SK-N-SH (cell line): ENCODE data around the gene COL28A1.
"Not testable (repeated sequence)": the region's sequence is repeated elsewhere in the genome, so short reads cannot be mapped to it uniquely, and the experiment has no call there.

Experiments used
- FOSL2 ChIP-seq: IDR thresholded peaks from 2 replicates; pipeline ENCODE4 v1.4.0; 2012; ENCODE audit warnings: low read depth, mild to moderate bottlenecking, moderate library complexity, borderline replicate concordance
- GABPA ChIP-seq: IDR thresholded peaks from 2 replicates; pipeline ENCODE4 v1.4.0; 2012; ENCODE audit warnings: low read depth, mild to moderate bottlenecking
- MAX ChIP-seq: IDR thresholded peaks from 2 replicates; pipeline ENCODE4 v1.4.0; 2012; ENCODE audit warnings: low read depth
- MXI1 ChIP-seq: IDR thresholded peaks from 2 replicates; pipeline ENCODE4 v1.6.1; 2012; ENCODE audit warnings: mild to moderate bottlenecking, low read depth, low read length, improper control_type of control experiment
- NRF1 ChIP-seq: IDR thresholded peaks from 2 replicates; pipeline ENCODE4 v1.6.1; 2012; ENCODE audit warnings: low read depth, mild to moderate bottlenecking, low read length
- POLR2AphosphoS5 ChIP-seq: IDR thresholded peaks from 2 replicates; pipeline ENCODE4 v1.6.1; 2012; ENCODE audit warnings: low read depth, low read length
- RXRA ChIP-seq: IDR thresholded peaks from 2 replicates; pipeline ENCODE4 v1.4.0; 2012; ENCODE audit warnings: low read depth, mild to moderate bottlenecking, borderline replicate concordance
- SIN3A ChIP-seq: IDR thresholded peaks from 2 replicates; pipeline ENCODE4 v1.6.1; 2012; ENCODE audit warnings: low read depth, mild to moderate bottlenecking, low read length, moderate library complexity, borderline replicate concordance
- USF2 ChIP-seq: fragments of 150-350 bp; IDR thresholded peaks from 2 replicates; pipeline ENCODE4 v1.6.1; 2017; ENCODE audit warnings: antibody characterized with exemption, low read length, low read depth, borderline replicate concordance
- YY1 ChIP-seq: IDR thresholded peaks from 2 replicates; pipeline ENCODE4 v1.4.0; 2012; ENCODE audit warnings: low read depth, mild to moderate bottlenecking
- TF ChIP-seq, protein P1 (sequence below): fragments of 200-600 bp; sonication (generic); IDR thresholded peaks from 2 replicates; pipeline ENCODE4 v1.6.1; 2017; ENCODE audit warnings: antibody characterized with exemption, mild to moderate bottlenecking, moderate library complexity
- TF ChIP-seq, protein P2 (sequence below): IDR thresholded peaks from 2 replicates; pipeline ENCODE4 v1.4.0; 2012; ENCODE audit warnings: low read depth, borderline replicate concordance
- TF ChIP-seq, protein P3 (sequence below): IDR thresholded peaks from 2 replicates; pipeline ENCODE4 v1.6.1; 2012; ENCODE audit warnings: mild to moderate bottlenecking, low read depth, low read length, moderate library complexity

GRCh38 chr7:7561591-7561990 lies 25.9 kb upstream of the COL28A1 start:
- TF ChIP-seq, protein P1, sequence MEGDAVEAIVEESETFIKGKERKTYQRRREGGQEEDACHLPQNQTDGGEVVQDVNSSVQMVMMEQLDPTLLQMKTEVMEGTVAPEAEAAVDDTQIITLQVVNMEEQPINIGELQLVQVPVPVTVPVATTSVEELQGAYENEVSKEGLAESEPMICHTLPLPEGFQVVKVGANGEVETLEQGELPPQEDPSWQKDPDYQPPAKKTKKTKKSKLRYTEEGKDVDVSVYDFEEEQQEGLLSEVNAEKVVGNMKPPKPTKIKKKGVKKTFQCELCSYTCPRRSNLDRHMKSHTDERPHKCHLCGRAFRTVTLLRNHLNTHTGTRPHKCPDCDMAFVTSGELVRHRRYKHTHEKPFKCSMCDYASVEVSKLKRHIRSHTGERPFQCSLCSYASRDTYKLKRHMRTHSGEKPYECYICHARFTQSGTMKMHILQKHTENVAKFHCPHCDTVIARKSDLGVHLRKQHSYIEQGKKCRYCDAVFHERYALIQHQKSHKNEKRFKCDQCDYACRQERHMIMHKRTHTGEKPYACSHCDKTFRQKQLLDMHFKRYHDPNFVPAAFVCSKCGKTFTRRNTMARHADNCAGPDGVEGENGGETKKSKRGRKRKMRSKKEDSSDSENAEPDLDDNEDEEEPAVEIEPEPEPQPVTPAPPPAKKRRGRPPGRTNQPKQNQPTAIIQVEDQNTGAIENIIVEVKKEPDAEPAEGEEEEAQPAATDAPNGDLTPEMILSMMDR: not testable (repeated sequence)
- TF ChIP-seq FOSL2, POLR2AphosphoS5, NRF1, RXRA, GABPA, SIN3A, MAX, YY1, MXI1, USF2: not testable (repeated sequence)
- TF ChIP-seq, protein P2, sequence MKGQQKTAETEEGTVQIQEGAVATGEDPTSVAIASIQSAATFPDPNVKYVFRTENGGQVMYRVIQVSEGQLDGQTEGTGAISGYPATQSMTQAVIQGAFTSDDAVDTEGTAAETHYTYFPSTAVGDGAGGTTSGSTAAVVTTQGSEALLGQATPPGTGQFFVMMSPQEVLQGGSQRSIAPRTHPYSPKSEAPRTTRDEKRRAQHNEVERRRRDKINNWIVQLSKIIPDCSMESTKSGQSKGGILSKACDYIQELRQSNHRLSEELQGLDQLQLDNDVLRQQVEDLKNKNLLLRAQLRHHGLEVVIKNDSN: not testable (repeated sequence)
- TF ChIP-seq, protein P3, sequence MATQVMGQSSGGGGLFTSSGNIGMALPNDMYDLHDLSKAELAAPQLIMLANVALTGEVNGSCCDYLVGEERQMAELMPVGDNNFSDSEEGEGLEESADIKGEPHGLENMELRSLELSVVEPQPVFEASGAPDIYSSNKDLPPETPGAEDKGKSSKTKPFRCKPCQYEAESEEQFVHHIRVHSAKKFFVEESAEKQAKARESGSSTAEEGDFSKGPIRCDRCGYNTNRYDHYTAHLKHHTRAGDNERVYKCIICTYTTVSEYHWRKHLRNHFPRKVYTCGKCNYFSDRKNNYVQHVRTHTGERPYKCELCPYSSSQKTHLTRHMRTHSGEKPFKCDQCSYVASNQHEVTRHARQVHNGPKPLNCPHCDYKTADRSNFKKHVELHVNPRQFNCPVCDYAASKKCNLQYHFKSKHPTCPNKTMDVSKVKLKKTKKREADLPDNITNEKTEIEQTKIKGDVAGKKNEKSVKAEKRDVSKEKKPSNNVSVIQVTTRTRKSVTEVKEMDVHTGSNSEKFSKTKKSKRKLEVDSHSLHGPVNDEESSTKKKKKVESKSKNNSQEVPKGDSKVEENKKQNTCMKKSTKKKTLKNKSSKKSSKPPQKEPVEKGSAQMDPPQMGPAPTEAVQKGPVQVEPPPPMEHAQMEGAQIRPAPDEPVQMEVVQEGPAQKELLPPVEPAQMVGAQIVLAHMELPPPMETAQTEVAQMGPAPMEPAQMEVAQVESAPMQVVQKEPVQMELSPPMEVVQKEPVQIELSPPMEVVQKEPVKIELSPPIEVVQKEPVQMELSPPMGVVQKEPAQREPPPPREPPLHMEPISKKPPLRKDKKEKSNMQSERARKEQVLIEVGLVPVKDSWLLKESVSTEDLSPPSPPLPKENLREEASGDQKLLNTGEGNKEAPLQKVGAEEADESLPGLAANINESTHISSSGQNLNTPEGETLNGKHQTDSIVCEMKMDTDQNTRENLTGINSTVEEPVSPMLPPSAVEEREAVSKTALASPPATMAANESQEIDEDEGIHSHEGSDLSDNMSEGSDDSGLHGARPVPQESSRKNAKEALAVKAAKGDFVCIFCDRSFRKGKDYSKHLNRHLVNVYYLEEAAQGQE: not testable (repeated sequence)
